HG03469 (cell line): Measurements from ENCODE around the gene THPO.

Experiments used
- ATAC-seq: cut with Tn5 transposase; IDR thresholded peaks from one replicate; pipeline ENCODE4 v1.9.1; 2021; ENCODE audit warnings: mild to moderate bottlenecking, moderate library complexity, moderate number of reproducible peaks; ENCODE audit not compliant: unreplicated experiment

Gene THPO

GRCh38 chr3:184335661-184336546 lies 42.1 kb downstream of the THPO start:
- no peak for ATAC-seq

GRCh38 chr3:184335291-184335660 lies 42.7 kb downstream of the THPO start:
- ATAC-seq = no peak

GRCh38 chr3:184334470-184335158 lies 43.4 kb downstream of the THPO start:
- ATAC-seq = no peak

GRCh38 chr3:184333700-184334099 lies 44.3 kb downstream of the THPO start:
- no peak for ATAC-seq

DNA sequence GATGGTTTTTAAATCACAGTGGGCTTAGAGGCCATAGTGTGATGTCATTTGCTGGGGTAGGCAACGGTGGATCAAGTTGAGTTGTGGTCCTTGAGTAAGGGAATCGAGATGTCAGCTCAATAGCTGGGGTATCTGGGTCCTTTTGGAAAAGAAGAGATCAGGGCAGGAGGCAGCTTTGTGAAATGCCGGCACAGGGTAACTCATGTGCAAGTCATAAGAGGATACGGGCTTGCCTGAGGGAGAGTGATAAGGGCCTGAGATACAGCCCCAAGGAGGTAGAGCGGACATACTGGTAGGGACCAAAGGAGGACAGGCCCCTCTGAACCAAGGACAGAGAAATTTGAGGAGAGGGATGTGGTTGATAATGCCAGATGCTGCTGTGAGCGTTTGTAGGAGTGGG lies 44.8 kb downstream of the THPO start:
- ATAC-seq = no peak

- ATAC-seq = no peak
Observed at GRCh38 chr3:184332370-184333090, 45.5 kb downstream of the THPO start.

GRCh38 chr3:184328516-184328915 lies 49.5 kb downstream of the THPO start:
- ATAC-seq = no peak

DNA sequence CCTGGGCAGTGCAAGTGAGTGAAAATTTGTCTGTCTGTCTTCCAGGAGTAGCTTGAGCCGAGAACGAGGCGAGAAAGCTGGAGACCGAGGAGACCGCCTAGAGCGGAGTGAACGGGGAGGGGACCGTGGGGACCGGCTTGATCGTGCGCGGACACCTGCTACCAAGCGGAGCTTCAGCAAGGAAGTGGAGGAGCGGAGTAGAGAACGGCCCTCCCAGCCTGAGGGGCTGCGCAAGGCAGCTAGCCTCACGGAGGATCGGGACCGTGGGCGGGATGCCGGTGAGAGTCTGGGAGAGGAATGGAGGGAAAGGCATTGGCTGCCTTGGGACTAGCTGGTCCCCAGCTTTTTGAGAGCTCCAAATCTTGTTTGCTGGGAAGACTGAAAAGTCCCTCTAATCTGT lies 50.8 kb downstream of the THPO start:
- no peak for ATAC-seq

DNA sequence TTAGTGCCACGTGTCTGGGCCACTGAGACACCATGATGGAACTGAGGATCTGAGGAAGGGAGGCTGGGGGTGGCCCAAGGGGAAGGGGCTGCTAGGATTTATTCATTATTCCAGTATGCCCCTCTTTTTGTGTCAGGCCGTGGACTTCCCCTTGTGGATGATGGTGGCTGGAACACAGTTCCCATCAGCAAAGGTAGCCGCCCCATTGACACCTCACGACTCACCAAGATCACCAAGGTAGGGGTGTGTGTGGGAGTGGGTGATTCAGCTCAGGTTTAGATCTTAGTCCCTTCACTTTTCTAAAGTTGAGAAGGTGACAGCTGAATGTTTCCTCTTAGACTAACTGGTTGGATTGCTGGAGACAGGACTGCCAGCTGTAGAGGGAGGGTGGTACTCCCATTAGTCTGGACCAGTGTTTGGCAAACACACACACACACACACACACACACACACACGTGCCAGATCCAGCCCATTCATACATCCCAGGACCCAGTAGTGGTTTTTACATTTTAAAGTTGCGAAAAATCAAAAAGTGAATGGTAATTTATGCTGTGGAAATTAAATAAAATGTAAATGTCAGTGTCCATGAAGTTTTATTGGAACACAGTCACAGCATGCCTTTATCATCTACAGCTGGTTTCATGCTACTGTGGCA lies 52.2 kb downstream of the THPO start:
- no peak for ATAC-seq

GRCh38 chr3:184325269-184325668 lies 52.7 kb downstream of the THPO start:
- no peak for ATAC-seq

GRCh38 chr3:184323696-184324095 lies 54.3 kb downstream of the THPO start:
- ATAC-seq = no peak

DNA sequence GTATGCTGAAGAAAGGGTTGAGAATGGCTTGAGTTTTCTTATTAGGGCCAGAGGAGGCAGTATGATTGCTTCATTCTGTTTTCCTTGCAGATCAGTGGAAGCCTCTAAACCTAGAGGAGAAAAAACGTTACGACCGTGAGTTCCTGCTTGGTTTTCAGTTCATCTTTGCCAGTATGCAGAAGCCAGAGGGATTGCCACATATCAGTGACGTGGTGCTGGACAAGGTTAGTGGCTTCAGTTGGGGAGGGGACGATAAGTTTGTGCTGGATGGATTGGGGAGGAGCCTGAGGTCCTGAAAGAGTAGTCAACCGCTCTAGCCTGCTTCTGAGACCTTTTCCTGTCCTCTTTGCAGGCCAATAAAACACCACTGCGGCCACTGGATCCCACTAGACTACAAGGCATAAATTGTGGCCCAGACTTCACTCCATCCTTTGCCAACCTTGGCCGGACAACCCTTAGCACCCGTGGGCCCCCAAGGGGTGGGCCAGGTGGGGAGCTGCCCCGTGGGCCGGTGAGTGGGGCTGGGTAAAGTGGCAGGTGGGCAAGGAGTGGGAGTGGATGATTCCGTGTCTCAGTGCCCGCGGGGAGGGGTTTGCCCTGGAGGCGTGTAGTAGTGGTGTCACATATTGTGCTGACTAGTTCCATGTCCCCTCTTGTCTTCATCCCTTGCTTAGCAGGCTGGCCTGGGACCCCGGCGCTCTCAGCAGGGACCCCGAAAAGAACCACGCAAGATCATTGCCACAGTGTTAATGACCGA lies 55.1 kb downstream of the THPO start:
- ATAC-seq = no peak
